IPS-NIHi11 (cell line): ENCODE data around the gene ADAMTS17.

Source experiments
- DNase-seq: peaks from one replicate; pipeline ENCODE4 v3.0.0; 2012; ENCODE audit warnings: mixed read lengths, low spot score

ADAMTS17 gene

GRCh38 chr15:100198442-100198841 is 143.3 kb downstream of the ADAMTS17 start:
- DNase-seq: no peak

GRCh38 chr15:100196326-100197058 is 145.3 kb downstream of the ADAMTS17 start:
- no peak for DNase-seq

- no peak for DNase-seq
These were observed 146.8 kb downstream of the ADAMTS17 start for GRCh38 chr15:100194996-100195395.

- DNase-seq: no peak
These were observed 148.4 kb downstream of the ADAMTS17 start for GRCh38 chr15:100193277-100193860.

- DNase-seq: no peak
These were observed 149.4 kb downstream of the ADAMTS17 start for GRCh38 chr15:100192097-100193080.

GRCh38 chr15:100191161-100191560 is 150.6 kb downstream of the ADAMTS17 start:
- no peak for DNase-seq

- DNase-seq: no peak
These were observed 151.1 kb downstream of the ADAMTS17 start for GRCh38 chr15:100190675-100191074.

- DNase-seq: no peak
These were observed 151.9 kb downstream of the ADAMTS17 start for GRCh38 chr15:100189849-100190248.

GRCh38 chr15:100189319-100189718 is 152.5 kb downstream of the ADAMTS17 start:
- no peak for DNase-seq

GRCh38 chr15:100187677-100188076 is 154.1 kb downstream of the ADAMTS17 start:
- no peak for DNase-seq

GRCh38 chr15:100186960-100187359 is 154.8 kb downstream of the ADAMTS17 start:
- no peak for DNase-seq

- DNase-seq: no peak
These were observed 155.4 kb downstream of the ADAMTS17 start for GRCh38 chr15:100186366-100186765.

GRCh38 chr15:100183921-100184495 is 157.8 kb downstream of the ADAMTS17 start:
- DNase-seq: no peak

GRCh38 chr15:100180921-100181320 is 160.9 kb downstream of the ADAMTS17 start:
- DNase-seq: no peak

- no peak for DNase-seq
These were observed 166.2 kb downstream of the ADAMTS17 start for GRCh38 chr15:100175406-100176114.

GRCh38 chr15:100174904-100175275 is 166.9 kb downstream of the ADAMTS17 start:
- no peak for DNase-seq

GRCh38 chr15:100174159-100174903 is 167.4 kb downstream of the ADAMTS17 start:
- DNase-seq: no peak

- no peak for DNase-seq
These were observed 169.3 kb downstream of the ADAMTS17 start for GRCh38 chr15:100172356-100173024.

GRCh38 chr15:100171411-100171810 is 170.4 kb downstream of the ADAMTS17 start:
- no peak for DNase-seq
